SK-N-SH (cell line): ENCODE results near the gene NFE2L3. TPM values are rescaled to one million over a fixed set of nuclear protein-coding genes. Genes with fewer than 3 reads are reported as not detected.

ENCODE experiments used
- CTCF ChIA-PET: fragments of 300-600, 350-600 bp; formaldehyde crosslinking; extraction: SDS; loops from one replicate; lab custom pipeline; 2021; lab: Yijun Ruan, JAX
- POLR2A ChIA-PET: fragments of 350-600 bp; sonication (Branson Sonifier 250); formaldehyde crosslinking; extraction: SDS; loops from one replicate; lab custom pipeline; 2020; ENCODE audit warnings: antibody characterized with exemption, inconsistent platforms; lab: Yijun Ruan, JAX
- DNase-seq: peaks from one replicate; pipeline ENCODE4 v3.0.0; 2012
- H2AFZ ChIP-seq: fragments of 200-600 bp; sonication (generic); 2 replicates; pipeline ENCODE4 v1.8.1; 2016; ENCODE audit warnings: antibody characterized with exemption, mild to moderate bottlenecking, low read depth
- H3F3A ChIP-seq: fragments of 200-600 bp; sonication (generic); replicated peaks from 2 replicates; pipeline ENCODE3; 2016; ENCODE audit warnings: antibody characterized with exemption, mild to moderate bottlenecking; ENCODE audit not compliant: insufficient read depth
- H3K27ac ChIP-seq, 2 experiments: fragments of 200-500 bp in 1 of 2; fragments of 200-600 bp in 1 of 2; sonication (Bioruptor generic) in 1 of 2; sonication (generic), shearing (Covaris generic) in 1 of 2; 2 replicates each; pipeline versions ENCODE4 v1.5.1 to v1.6.1; 2014 to 2016; ENCODE audit warnings: low read depth in 2 of 2, inconsistent platforms in 1 of 2, low read length in 1 of 2, mild to moderate bottlenecking in 1 of 2, mixed read lengths in 1 of 2
- H3K27me3 ChIP-seq: fragments of 200-600 bp; sonication (generic), shearing (Covaris generic); 2 replicates; pipeline ENCODE4 v1.6.1; 2016; ENCODE audit warnings: mixed run types; ENCODE audit not compliant: insufficient read depth
- H3K36me3 ChIP-seq, 2 experiments: fragments of 200-500 bp in 1 of 2; fragments of 200-600 bp in 1 of 2; sonication (Bioruptor generic) in 1 of 2; sonication (generic) in 1 of 2; replicated peaks in 1 of 2; 2 replicates each; pipeline versions ENCODE3 to v1.5.1; 2014 to 2016; ENCODE audit warnings: low read length in 1 of 2, mild to moderate bottlenecking in 1 of 2; ENCODE audit not compliant: insufficient read depth in 2 of 2, control insufficient read depth in 1 of 2
- H3K4me1 ChIP-seq, 2 experiments: fragments of 200-500 bp in 1 of 2; fragments of 200-600 bp in 1 of 2; sonication (Bioruptor generic) in 1 of 2; sonication (generic), shearing (Covaris generic) in 1 of 2; 2 replicates each; pipeline versions ENCODE4 v1.5.1 to v1.6.1; 2014 to 2016; ENCODE audit warnings: low read depth in 1 of 2, low read length in 1 of 2, mixed run types in 1 of 2; ENCODE audit not compliant: insufficient read depth in 2 of 2, control insufficient read depth in 1 of 2
- H3K4me2 ChIP-seq: fragments of 200-600 bp; sonication (generic), shearing (Covaris generic); 2 replicates; pipeline ENCODE4 v1.6.1; 2017; ENCODE audit warnings: mixed run types
- H3K4me3 ChIP-seq, 2 experiments: fragments of 200-500 bp in 1 of 2; fragments of 200-600 bp in 1 of 2; sonication (Bioruptor generic) in 1 of 2; sonication (generic), shearing (Covaris generic) in 1 of 2; 2 replicates each; pipeline versions ENCODE4 v1.5.1 to v1.8.1; 2014 to 2016; ENCODE audit warnings: low read depth in 2 of 2, inconsistent platforms in 1 of 2, low read length in 1 of 2, mild to moderate bottlenecking in 1 of 2, mixed read lengths in 1 of 2, moderate library complexity in 1 of 2
- H3K79me2 ChIP-seq: fragments of 200-600 bp; sonication (generic); 2 replicates; pipeline ENCODE4 v1.8.1; 2017; ENCODE audit warnings: mild to moderate bottlenecking; ENCODE audit not compliant: insufficient read depth
- H3K9ac ChIP-seq: fragments of 200-600 bp; sonication (generic); 2 replicates; pipeline ENCODE4 v1.6.1; 2017; ENCODE audit warnings: mixed run types
- H3K9me2 ChIP-seq: fragments of 200-600 bp; sonication (generic); 2 replicates; pipeline ENCODE4 v1.6.1; 2017; ENCODE audit warnings: mixed run types
- H3K9me3 ChIP-seq: fragments of 200-600 bp; sonication (generic); 2 replicates; pipeline ENCODE4 v1.6.1; 2017; ENCODE audit warnings: mixed run types, mild to moderate bottlenecking, moderate library complexity
- H4K20me1 ChIP-seq: fragments of 200-600 bp; sonication (generic); 2 replicates; pipeline ENCODE4 v1.6.1; 2017; ENCODE audit warnings: mild to moderate bottlenecking, mixed run types; ENCODE audit not compliant: insufficient read depth
- CHD2 ChIP-seq: fragments of 150-350 bp; IDR thresholded peaks from 2 replicates; pipeline ENCODE4 v1.6.1; 2018; ENCODE audit warnings: low read length; ENCODE audit not compliant: partially characterized antibody
- ELF1 ChIP-seq: IDR thresholded peaks from 2 replicates; pipeline ENCODE4 v1.4.0; 2012
- FOSL2 ChIP-seq: IDR thresholded peaks from 2 replicates; pipeline ENCODE4 v1.4.0; 2012; ENCODE audit warnings: low read depth, mild to moderate bottlenecking, moderate library complexity, borderline replicate concordance
- FOXJ3 ChIP-seq: sonication (generic); formaldehyde crosslinking; IDR thresholded peaks from 2 replicates; pipeline ENCODE4 v1.5.1; 2020; ENCODE audit warnings: mild to moderate bottlenecking, missing genetic modification reagents
- FOXM1 ChIP-seq: IDR thresholded peaks from 2 replicates; pipeline ENCODE4 v1.4.0; 2012; ENCODE audit warnings: low read depth, mild to moderate bottlenecking
- GATA2 ChIP-seq: sonication (generic); formaldehyde crosslinking; IDR thresholded peaks from 2 replicates; pipeline ENCODE4 v1.5.0; 2020; ENCODE audit warnings: mild to moderate bottlenecking, missing genetic modification reagents
- MAX ChIP-seq: IDR thresholded peaks from 2 replicates; pipeline ENCODE4 v1.4.0; 2012; ENCODE audit warnings: low read depth
- MEF2A ChIP-seq: IDR thresholded peaks from 2 replicates; pipeline ENCODE4 v1.4.0; 2012; ENCODE audit warnings: low read depth, borderline replicate concordance
- NFIC ChIP-seq: IDR thresholded peaks from 2 replicates; pipeline ENCODE4 v1.4.0; 2012; ENCODE audit warnings: borderline replicate concordance
- PBX3 ChIP-seq: IDR thresholded peaks from 2 replicates; pipeline ENCODE4; 2012
- POLR2AphosphoS5 ChIP-seq: IDR thresholded peaks from 2 replicates; pipeline ENCODE4 v1.6.1; 2012; ENCODE audit warnings: low read depth, low read length
- RAD21 ChIP-seq: IDR thresholded peaks from 2 replicates; pipeline ENCODE4 v1.6.1; 2012; ENCODE audit warnings: mild to moderate bottlenecking, low read length
- RCOR1 ChIP-seq: fragments of 150-350 bp; IDR thresholded peaks from 2 replicates; pipeline ENCODE4 v1.6.1; 2017; ENCODE audit warnings: antibody characterized with exemption, low read length
- SMC3 ChIP-seq: IDR thresholded peaks from 2 replicates; pipeline ENCODE4 v1.6.1; 2012; ENCODE audit warnings: low read depth, low read length, improper control_type of control experiment
- TAF1 ChIP-seq: IDR thresholded peaks from 2 replicates; pipeline ENCODE4 v1.6.1; 2012; ENCODE audit warnings: low read depth, mild to moderate bottlenecking, low read length, moderate library complexity, borderline replicate concordance
- TCF12 ChIP-seq: IDR thresholded peaks from 2 replicates; pipeline ENCODE4 v1.4.0; 2012
- TEAD4 ChIP-seq: IDR thresholded peaks from 2 replicates; pipeline ENCODE4 v1.4.0; 2012; ENCODE audit warnings: mild to moderate bottlenecking, borderline replicate concordance; ENCODE audit not compliant: insufficient read depth
- USF2 ChIP-seq: fragments of 150-350 bp; IDR thresholded peaks from 2 replicates; pipeline ENCODE4 v1.6.1; 2017; ENCODE audit warnings: antibody characterized with exemption, low read length, low read depth, borderline replicate concordance
- WGBS: methylation state at CpG from one replicate; pipeline ENCODE4 v1.1.6; 2017; ENCODE audit warnings: low lambda C conversion rate; 5-methylcytosine and 5-hydroxymethylcytosine counted together
- polyA plus RNA-seq, 3 experiments: library from polyadenylated mRNA; depleted of rRNA; stranded (reverse); fragments of >200 nt; gene quantifications; 2 replicates each; pipeline ENCODE4 v1.2.3, GENCODE V29; 2012
- TF ChIP-seq, protein P1 (sequence below): fragments of 150-350 bp; IDR thresholded peaks from 2 replicates; pipeline ENCODE4 v1.6.1; 2016; ENCODE audit warnings: mild to moderate bottlenecking, low read depth, low read length

The NFE2L3 gene
- polyA plus RNA-seq, 1 of the 3 experiments (the other 2 are of a cell fraction) = 36.1 TPM

DNA sequence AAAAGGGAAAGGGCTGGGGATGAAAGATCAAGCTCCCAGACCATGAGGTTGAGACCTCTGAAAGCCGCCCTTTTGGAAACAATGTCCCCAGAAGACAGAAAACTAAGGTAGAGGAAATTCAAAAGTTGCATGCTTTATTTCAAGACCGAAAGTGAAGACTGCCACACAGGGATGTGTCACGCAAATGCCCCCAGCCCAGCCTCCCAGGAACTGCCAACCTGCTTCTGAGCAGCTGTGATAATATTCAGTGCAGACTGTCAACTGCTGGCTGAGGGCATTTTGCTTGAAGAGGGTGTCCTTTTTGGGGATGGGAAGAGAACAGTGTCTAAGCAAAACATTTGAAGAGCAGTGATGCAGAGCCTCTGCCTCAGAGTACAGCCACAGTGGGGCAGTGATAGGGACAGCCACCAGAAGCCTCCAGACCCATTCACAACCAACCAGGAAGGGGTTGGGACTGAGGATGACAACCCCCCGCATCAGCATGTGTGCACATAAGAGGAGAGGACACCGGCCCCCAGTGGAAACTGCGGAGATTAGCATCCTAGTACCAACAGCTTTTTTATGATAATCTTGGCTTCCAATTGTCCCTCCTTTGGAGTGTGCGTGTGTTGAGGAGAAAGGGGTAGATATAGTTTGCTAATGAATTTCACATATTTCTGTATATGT lies 34.7 kb upstream of the NFE2L3 start:
- H3K4me3 ChIP-seq = no peak overlapping the region
- H4K20me1 ChIP-seq = no peaks in the 10 kb centered on the region
- no peaks in the 10 kb centered on the region for H3K36me3 ChIP-seq
- H3K9ac ChIP-seq = no peak overlapping the region
- no peaks in the 10 kb centered on the region; the same call in 1 of the 2 replicates for H3K27me3 ChIP-seq
- no peak overlapping the region for H3K4me2 ChIP-seq
- H3F3A ChIP-seq = no peaks in the 10 kb centered on the region
- no peaks in the 10 kb centered on the region for H3K4me1 ChIP-seq
- no peak overlapping the region for H2AFZ ChIP-seq
- no peaks in the 10 kb centered on the region for H3K9me2 ChIP-seq
- CTCF ChIA-PET = interaction anchor here (1.0 to 5.1 kb wide), 4 partner anchors 26 to 248 kb away, joined by 3 to 27 read pairs (median 6); no protein-coding TSS in a partner anchor
- H3K27ac ChIP-seq = no peak overlapping the region
- no peaks in the 10 kb centered on the region for H3K79me2 ChIP-seq
- TF ChIP-seq MEF2A (no peak), FOXM1 (no peak), ELF1 (no peak), TEAD4 (no peak), USF2 (no peak), MAX (no peak), TCF12 (no peak), CHD2 (no peak), SMC3 (no peak), RCOR1 (no peak), RAD21 (no peak), TAF1 (no peak), FOSL2 (no peak), FOXJ3 (no peak), NFIC (no peak), POLR2AphosphoS5 (no peak)
- TF ChIP-seq, protein P1, sequence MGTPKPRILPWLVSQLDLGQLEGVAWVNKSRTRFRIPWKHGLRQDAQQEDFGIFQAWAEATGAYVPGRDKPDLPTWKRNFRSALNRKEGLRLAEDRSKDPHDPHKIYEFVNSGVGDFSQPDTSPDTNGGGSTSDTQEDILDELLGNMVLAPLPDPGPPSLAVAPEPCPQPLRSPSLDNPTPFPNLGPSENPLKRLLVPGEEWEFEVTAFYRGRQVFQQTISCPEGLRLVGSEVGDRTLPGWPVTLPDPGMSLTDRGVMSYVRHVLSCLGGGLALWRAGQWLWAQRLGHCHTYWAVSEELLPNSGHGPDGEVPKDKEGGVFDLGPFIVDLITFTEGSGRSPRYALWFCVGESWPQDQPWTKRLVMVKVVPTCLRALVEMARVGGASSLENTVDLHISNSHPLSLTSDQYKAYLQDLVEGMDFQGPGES = no peak
- peak; percentile 58 for DNase-seq
- H3K9me3 ChIP-seq = no peaks in the 10 kb centered on the region
- 57% methylated on average over 7 of the region's 7 CpGs for WGBS
- POLR2A ChIA-PET = no interaction called here

GRCh38 chr7:26117970-26118369 lies 34.0 kb upstream of the NFE2L3 start:
- Histone ChIP-seq H3K9me2 (no peaks in the 10 kb centered on the region), H3K27ac (no peak overlapping the region), H3K4me2 (no peak overlapping the region), H3K27me3 (no peaks in the 10 kb centered on the region; the same call in 1 of the 2 replicates), H3K36me3 (no peaks in the 10 kb centered on the region), H3K79me2 (no peaks in the 10 kb centered on the region), H3K4me3 (no peak overlapping the region)
- DNase-seq = no peak
- POLR2A ChIA-PET = no interaction called here
- 63% methylated on average over 6 of the region's 6 CpGs for WGBS
- CTCF ChIA-PET = interaction anchor here (2.0 to 5.1 kb wide), 2 partner anchors 27 to 225 kb away, joined by 7 to 27 read pairs; no protein-coding TSS in a partner anchor
- TF ChIP-seq MAX = no peak
- no peak for TF ChIP-seq GATA2 (CRISPR knock-in tag)
- no peak for TF ChIP-seq NFIC
- no peak for TF ChIP-seq PBX3
- TF ChIP-seq, all 33 proteins: peak for 0
- no peak overlapping the region for H3K9ac ChIP-seq
- H3F3A ChIP-seq = no peaks in the 10 kb centered on the region
- H3K4me1 ChIP-seq = no peaks in the 10 kb centered on the region
- H3K9me3 ChIP-seq = no peaks in the 10 kb centered on the region
- H2AFZ ChIP-seq = no peak overlapping the region
- H4K20me1 ChIP-seq = no peaks in the 10 kb centered on the region
